ENCODE measurements around the gene EVI5L.

EVI5L gene

GRCh38 chr19:7819337-7819736 lies 10.7 kb upstream of the EVI5L start:
- Histone ChIP-seq H3K4me3 (ENCODE audit: low read depth, low read length) (no peak overlapping the region), H3K9me3 (ENCODE audit: control insufficient read depth, insufficient read depth, low read length) (no peaks in the 10 kb centered on the region), H3K36me3 (ENCODE audit: control insufficient read depth, insufficient read depth, low read length) (no peaks in the 10 kb centered on the region), H3K4me1 (ENCODE audit: control insufficient read depth, insufficient read depth, low read length) (no peaks in the 10 kb centered on the region), H3K9ac (ENCODE audit: low read depth, low read length) (no peak overlapping the region), H3K27me3 (ENCODE audit: control insufficient read depth, insufficient read depth, low read length) (no peaks in the 10 kb centered on the region)

GRCh38 chr19:7820588-7820987 lies 9.4 kb upstream of the EVI5L start:
- Histone ChIP-seq H3K9ac (ENCODE audit: low read depth, low read length) (no peak overlapping the region), H3K4me3 (ENCODE audit: low read depth, low read length) (no peak overlapping the region), H3K27me3 (ENCODE audit: control insufficient read depth, insufficient read depth, low read length) (no peaks in the 10 kb centered on the region), H3K36me3 (ENCODE audit: control insufficient read depth, insufficient read depth, low read length) (no peaks in the 10 kb centered on the region), H3K4me1 (ENCODE audit: control insufficient read depth, insufficient read depth, low read length) (no peaks in the 10 kb centered on the region), H3K9me3 (ENCODE audit: control insufficient read depth, insufficient read depth, low read length) (no peaks in the 10 kb centered on the region)

- H3K27me3 ChIP-seq (ENCODE audit: control insufficient read depth, insufficient read depth, low read length) = peaks cover 3% of the 10 kb centered on the region
- H3K9me3 ChIP-seq (ENCODE audit: control insufficient read depth, insufficient read depth, low read length) = no peaks in the 10 kb centered on the region
- no peaks in the 10 kb centered on the region for H3K36me3 ChIP-seq (ENCODE audit: control insufficient read depth, insufficient read depth, low read length)
- H3K4me1 ChIP-seq (ENCODE audit: control insufficient read depth, insufficient read depth, low read length) = no peaks in the 10 kb centered on the region
- no peak overlapping the region for H3K4me3 ChIP-seq (ENCODE audit: low read depth, low read length)
- no peak overlapping the region for H3K9ac ChIP-seq (ENCODE audit: low read depth, low read length)
These were observed 7.0 kb upstream of the EVI5L start for GRCh38 chr19:7822910-7823515.

GRCh38 chr19:7823686-7824301 lies 6.2 kb upstream of the EVI5L start:
- no peaks in the 10 kb centered on the region for H3K9me3 ChIP-seq (ENCODE audit: control insufficient read depth, insufficient read depth, low read length)
- H3K27me3 ChIP-seq (ENCODE audit: control insufficient read depth, insufficient read depth, low read length) = peaks cover 6% of the 10 kb centered on the region
- H3K9ac ChIP-seq (ENCODE audit: low read depth, low read length) = no peak overlapping the region
- H3K36me3 ChIP-seq (ENCODE audit: control insufficient read depth, insufficient read depth, low read length) = no peaks in the 10 kb centered on the region
- H3K4me1 ChIP-seq (ENCODE audit: control insufficient read depth, insufficient read depth, low read length) = no peaks in the 10 kb centered on the region
- no peak overlapping the region for H3K4me3 ChIP-seq (ENCODE audit: low read depth, low read length)

GRCh38 chr19:7829166-7829520 lies 875 bp upstream of the EVI5L start:
- peaks cover 6% of the 10 kb centered on the region for H3K27me3 ChIP-seq (ENCODE audit: control insufficient read depth, insufficient read depth, low read length)
- no peak overlapping the region for H3K9ac ChIP-seq (ENCODE audit: low read depth, low read length)
- peak overlapping the region; percentile 58 for H3K4me3 ChIP-seq (ENCODE audit: low read depth, low read length)
- no peaks in the 10 kb centered on the region for H3K9me3 ChIP-seq (ENCODE audit: control insufficient read depth, insufficient read depth, low read length)
- H3K4me1 ChIP-seq (ENCODE audit: control insufficient read depth, insufficient read depth, low read length) = no peaks in the 10 kb centered on the region
- H3K36me3 ChIP-seq (ENCODE audit: control insufficient read depth, insufficient read depth, low read length) = no peaks in the 10 kb centered on the region

GRCh38 chr19:7830272-7830771 lies 304 bp downstream of the EVI5L start:
- H3K4me1 ChIP-seq (ENCODE audit: control insufficient read depth, insufficient read depth, low read length) = no peaks in the 10 kb centered on the region
- no peak overlapping the region for H3K9ac ChIP-seq (ENCODE audit: low read depth, low read length)

GRCh38 chr19:7830823-7831222 lies 805 bp downstream of the EVI5L start:
- H3K9ac ChIP-seq (ENCODE audit: low read depth, low read length) = no peak overlapping the region
- H3K36me3 ChIP-seq (ENCODE audit: control insufficient read depth, insufficient read depth, low read length) = no peaks in the 10 kb centered on the region
- H3K27me3 ChIP-seq (ENCODE audit: control insufficient read depth, insufficient read depth, low read length) = peaks cover 6% of the 10 kb centered on the region
- H3K4me3 ChIP-seq (ENCODE audit: low read depth, low read length) = peak overlapping the region; percentile 8
- H3K4me1 ChIP-seq (ENCODE audit: control insufficient read depth, insufficient read depth, low read length) = no peaks in the 10 kb centered on the region
- H3K9me3 ChIP-seq (ENCODE audit: control insufficient read depth, insufficient read depth, low read length) = no peaks in the 10 kb centered on the region

More at GRCh38 chr19:7830272-7830771, 304 bp downstream of the EVI5L start:
- Histone ChIP-seq H3K27me3 (ENCODE audit: control insufficient read depth, insufficient read depth, low read length) (peaks cover 6% of the 10 kb centered on the region), H3K36me3 (ENCODE audit: control insufficient read depth, insufficient read depth, low read length) (no peaks in the 10 kb centered on the region), H3K9me3 (ENCODE audit: control insufficient read depth, insufficient read depth, low read length) (no peaks in the 10 kb centered on the region), H3K4me3 (ENCODE audit: low read depth, low read length) (peak overlapping the region; percentile 37)

GRCh38 chr19:7831452-7831851 lies 1.4 kb downstream of the EVI5L start:
- Histone ChIP-seq H3K4me1 (ENCODE audit: control insufficient read depth, insufficient read depth, low read length) (no peaks in the 10 kb centered on the region), H3K36me3 (ENCODE audit: control insufficient read depth, insufficient read depth, low read length) (no peaks in the 10 kb centered on the region), H3K27me3 (ENCODE audit: control insufficient read depth, insufficient read depth, low read length) (peaks cover 6% of the 10 kb centered on the region), H3K9me3 (ENCODE audit: control insufficient read depth, insufficient read depth, low read length) (no peaks in the 10 kb centered on the region), H3K4me3 (ENCODE audit: low read depth, low read length) (no peak overlapping the region), H3K9ac (ENCODE audit: low read depth, low read length) (no peak overlapping the region)

- H3K9ac ChIP-seq (ENCODE audit: low read depth, low read length) = no peak overlapping the region
- H3K27me3 ChIP-seq (ENCODE audit: control insufficient read depth, insufficient read depth, low read length) = peaks cover 6% of the 10 kb centered on the region
- H3K36me3 ChIP-seq (ENCODE audit: control insufficient read depth, insufficient read depth, low read length) = no peaks in the 10 kb centered on the region
- H3K4me3 ChIP-seq (ENCODE audit: low read depth, low read length) = peak overlapping the region; percentile 10
- no peaks in the 10 kb centered on the region for H3K9me3 ChIP-seq (ENCODE audit: control insufficient read depth, insufficient read depth, low read length)
- no peaks in the 10 kb centered on the region for H3K4me1 ChIP-seq (ENCODE audit: control insufficient read depth, insufficient read depth, low read length)
These were observed 2.0 kb downstream of the EVI5L start for GRCh38 chr19:7832009-7832408.

- Histone ChIP-seq H3K4me3 (ENCODE audit: low read depth, low read length) (no peak overlapping the region), H3K9me3 (ENCODE audit: control insufficient read depth, insufficient read depth, low read length) (no peaks in the 10 kb centered on the region), H3K27me3 (ENCODE audit: control insufficient read depth, insufficient read depth, low read length) (peaks cover 3% of the 10 kb centered on the region), H3K36me3 (ENCODE audit: control insufficient read depth, insufficient read depth, low read length) (no peaks in the 10 kb centered on the region), H3K9ac (ENCODE audit: low read depth, low read length) (no peak overlapping the region), H3K4me1 (ENCODE audit: control insufficient read depth, insufficient read depth, low read length) (no peaks in the 10 kb centered on the region)
These were observed 2.8 kb downstream of the EVI5L start for GRCh38 chr19:7832781-7833180.

GRCh38 chr19:7833225-7834099 lies 3.4 kb downstream of the EVI5L start:
- Histone ChIP-seq H3K4me1 (ENCODE audit: control insufficient read depth, insufficient read depth, low read length) (no peaks in the 10 kb centered on the region), H3K27me3 (ENCODE audit: control insufficient read depth, insufficient read depth, low read length) (peaks cover 2% of the 10 kb centered on the region), H3K9me3 (ENCODE audit: control insufficient read depth, insufficient read depth, low read length) (no peaks in the 10 kb centered on the region), H3K36me3 (ENCODE audit: control insufficient read depth, insufficient read depth, low read length) (no peaks in the 10 kb centered on the region), H3K4me3 (ENCODE audit: low read depth, low read length) (no peak overlapping the region), H3K9ac (ENCODE audit: low read depth, low read length) (no peak overlapping the region)

Data from iPS-15b (cell line).